Activated naive CD8-positive, alpha-beta T cell treated with anti-CD3 and anti-CD28 coated beads, Interleukin-2, amount 10 ng/mL, durations not matched to agents 7 days and 5 days (primary cell): ENCODE results near the gene PRDM16. TPM values are rescaled to one million over a fixed set of nuclear protein-coding genes. Genes with fewer than 3 reads are reported as not detected.
"Not testable (repeated sequence)": the region's sequence is repeated elsewhere in the genome, so short reads cannot be mapped to it uniquely, and the experiment has no call there.

Experiments
- ATAC-seq: fragments of 150-1000 bp; cut with Tn5 transposase; one replicate; pipeline ENCODE4 v1.10.0; 2021; ENCODE audit warnings: low read depth, moderate library complexity
- POLR2A ChIA-PET: fragments of 350-600 bp; sonication (Branson Sonifier 250); formaldehyde crosslinking; loops from one replicate; lab custom pipeline; 2021; ENCODE audit warnings: antibody characterized with exemption; lab: Charles Lee
- DNase-seq: peaks from one replicate; pipeline ENCODE4 v3.0.0; 2021
- H3K27ac Mint-ChIP-seq: one replicate; pipeline ENCODE4 v1.8.0; 2022; ENCODE audit warnings: mild to moderate bottlenecking, mixed read lengths
- H3K27me3 Mint-ChIP-seq: one replicate; pipeline ENCODE4 v1.8.0; 2022; ENCODE audit warnings: mild to moderate bottlenecking, moderate library complexity, mixed read lengths
- H3K36me3 Mint-ChIP-seq: one replicate; pipeline ENCODE4 v1.8.0; 2021; ENCODE audit warnings: mild to moderate bottlenecking, mixed read lengths
- H3K4me1 Mint-ChIP-seq: one replicate; pipeline ENCODE4 v1.8.0; 2021; ENCODE audit warnings: mixed read lengths
- H3K4me3 Mint-ChIP-seq: one replicate; pipeline ENCODE4 v1.8.0; 2022; ENCODE audit warnings: mild to moderate bottlenecking, moderate library complexity, mixed read lengths
- H3K9me3 Mint-ChIP-seq: one replicate; pipeline ENCODE4 v1.8.0; 2021; ENCODE audit warnings: mixed read lengths
- total RNA-seq, 2 experiments: library from RNA; stranded (reverse); gene quantifications; one replicate each; pipeline ENCODE4 v1.2.3, GENCODE V29; 2021

Gene PRDM16
- total RNA-seq, 2 experiments from 2014 or later: not detected

- Mint-ChIP-seq H3K27ac (no peak overlapping the region), H3K36me3 (no peaks in the 10 kb centered on the region), H3K4me1 (peaks cover 4% of the 10 kb centered on the region), H3K9me3 (no peaks in the 10 kb centered on the region), H3K27me3 (peaks cover 8% of the 10 kb centered on the region), H3K4me3 (no peak overlapping the region)
- POLR2A ChIA-PET: no interaction called here
- ATAC-seq (no peak), DNase-seq (no peak)
Observed at GRCh38 chr1:3082051-3082450, 13.0 kb downstream of the PRDM16 start.

DNA sequence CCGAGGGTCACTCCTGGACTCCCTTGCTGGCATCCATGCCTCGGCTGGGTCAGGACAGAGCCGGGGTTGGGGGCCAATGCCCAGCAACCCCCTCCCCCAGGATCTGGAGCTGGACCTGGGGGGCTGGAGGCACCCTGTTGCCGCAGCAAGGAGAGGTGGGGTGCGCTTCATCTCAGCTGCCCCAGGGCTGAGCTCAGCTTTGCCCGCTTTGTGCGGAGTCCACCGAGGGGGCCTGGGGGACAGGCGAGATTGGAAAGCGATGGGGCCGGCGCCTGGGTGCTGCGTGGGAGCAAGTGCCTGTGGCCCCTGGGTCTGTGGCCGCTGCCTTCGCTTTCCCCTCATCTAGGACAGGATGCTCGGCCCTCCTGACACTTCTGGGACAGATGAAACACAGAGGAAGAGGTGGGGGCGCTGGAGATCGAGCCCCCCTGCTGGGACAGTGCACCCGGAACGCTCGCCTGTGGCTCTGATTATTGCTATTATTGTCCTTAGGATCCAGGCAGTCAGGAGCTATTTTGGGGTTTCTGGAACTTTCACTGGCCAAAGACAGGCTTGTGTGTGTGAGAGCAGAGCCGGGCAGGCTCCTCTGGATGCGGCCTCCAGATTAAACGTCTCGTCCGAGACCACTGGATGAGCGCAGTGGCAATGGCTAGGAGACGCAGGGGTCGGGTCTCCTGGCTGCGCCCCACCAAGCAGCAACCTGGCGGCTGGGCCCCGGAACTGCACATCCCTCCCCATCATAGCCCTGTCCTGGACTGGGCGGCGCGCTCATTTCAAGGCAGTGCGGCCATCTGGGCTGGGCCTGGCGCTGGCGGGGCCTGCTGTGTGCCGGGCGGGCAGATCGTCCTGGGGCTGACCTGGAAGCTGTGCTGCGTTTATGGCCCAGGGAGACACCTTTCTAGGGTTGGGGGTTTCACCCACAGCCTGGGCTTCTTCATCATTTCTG lies 13.8 kb downstream of the PRDM16 start:
- POLR2A ChIA-PET: no interaction called here
- Mint-ChIP-seq H3K36me3 (no peaks in the 10 kb centered on the region), H3K27me3 (peaks cover 1% of the 10 kb centered on the region), H3K4me3 (no peak overlapping the region), H3K9me3 (no peaks in the 10 kb centered on the region), H3K27ac (no peak overlapping the region), H3K4me1 (peaks cover 4% of the 10 kb centered on the region)
- DNase-seq: no peak
- no peak for ATAC-seq

DNA sequence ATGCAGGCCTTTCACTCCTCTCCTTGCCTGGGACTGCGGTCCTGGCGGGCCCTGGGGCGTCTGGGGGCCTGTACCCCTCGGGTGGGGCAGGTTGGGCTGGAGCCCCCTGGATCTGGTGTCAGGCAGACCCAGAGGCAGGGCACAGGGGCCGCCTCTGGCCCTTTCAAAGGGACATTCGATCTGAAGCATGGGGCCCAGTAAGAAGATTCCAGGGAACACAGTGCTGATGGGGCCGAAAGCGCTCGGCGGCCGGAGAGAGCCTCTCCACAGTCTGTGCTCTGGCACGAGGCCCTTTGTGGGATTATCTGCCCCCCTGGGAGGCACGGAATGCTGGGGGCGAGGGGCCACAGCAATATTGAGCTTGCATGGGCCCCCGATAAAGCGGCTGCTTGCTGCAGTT lies 15.2 kb downstream of the PRDM16 start:
- no peak overlapping the region for H3K4me3 Mint-ChIP-seq
- no peaks in the 10 kb centered on the region for H3K27me3 Mint-ChIP-seq
- DNase-seq (no peak), ATAC-seq (no peak)
- no peaks in the 10 kb centered on the region for H3K36me3 Mint-ChIP-seq
- POLR2A ChIA-PET: no interaction called here
- no peaks in the 10 kb centered on the region for H3K4me1 Mint-ChIP-seq
- no peaks in the 10 kb centered on the region for H3K9me3 Mint-ChIP-seq
- H3K27ac Mint-ChIP-seq: no peak overlapping the region

GRCh38 chr1:3084726-3085125 lies 15.7 kb downstream of the PRDM16 start:
- Mint-ChIP-seq H3K4me1 (no peaks in the 10 kb centered on the region), H3K27me3 (no peaks in the 10 kb centered on the region), H3K4me3 (no peak overlapping the region), H3K36me3 (no peaks in the 10 kb centered on the region), H3K9me3 (no peaks in the 10 kb centered on the region), H3K27ac (no peak overlapping the region)
- POLR2A ChIA-PET: no interaction called here
- ATAC-seq (no peak), DNase-seq (no peak)

- H3K36me3 Mint-ChIP-seq: no peaks in the 10 kb centered on the region
Observed at GRCh38 chr1:3085721-3086120, 16.7 kb downstream of the PRDM16 start.

GRCh38 chr1:3086272-3086974 lies 17.4 kb downstream of the PRDM16 start:
- ATAC-seq (no peak), DNase-seq (no peak)
- no peak overlapping the region for H3K4me3 Mint-ChIP-seq
- POLR2A ChIA-PET: no interaction called here
- no peak overlapping the region for H3K27ac Mint-ChIP-seq
- H3K27me3 Mint-ChIP-seq: no peaks in the 10 kb centered on the region
- H3K9me3 Mint-ChIP-seq: no peaks in the 10 kb centered on the region
- H3K36me3 Mint-ChIP-seq: no peaks in the 10 kb centered on the region
- H3K4me1 Mint-ChIP-seq: no peaks in the 10 kb centered on the region

More at GRCh38 chr1:3085721-3086120, 16.7 kb downstream of the PRDM16 start:
- POLR2A ChIA-PET: no interaction called here
- Mint-ChIP-seq H3K27ac (no peak overlapping the region), H3K9me3 (no peaks in the 10 kb centered on the region), H3K4me3 (no peak overlapping the region), H3K4me1 (no peaks in the 10 kb centered on the region), H3K27me3 (no peaks in the 10 kb centered on the region)
- no peak for DNase-seq
- ATAC-seq: no peak

GRCh38 chr1:3087049-3087448 lies 18.0 kb downstream of the PRDM16 start:
- ATAC-seq: no peak
- H3K36me3 Mint-ChIP-seq: no peaks in the 10 kb centered on the region
- no peaks in the 10 kb centered on the region for H3K4me1 Mint-ChIP-seq
- DNase-seq: no peak
- POLR2A ChIA-PET: no interaction called here
- H3K4me3 Mint-ChIP-seq: no peak overlapping the region
- no peak overlapping the region for H3K27ac Mint-ChIP-seq
- no peaks in the 10 kb centered on the region for H3K27me3 Mint-ChIP-seq
- no peaks in the 10 kb centered on the region for H3K9me3 Mint-ChIP-seq

- ATAC-seq, H3K27me3 Mint-ChIP-seq, H3K4me1 Mint-ChIP-seq, DNase-seq, H3K9me3 Mint-ChIP-seq, H3K4me3 Mint-ChIP-seq, H3K27ac Mint-ChIP-seq, POLR2A ChIA-PET, H3K36me3 Mint-ChIP-seq: not testable (repeated sequence)
Observed at GRCh38 chr1:3087946-3088668, 19.1 kb downstream of the PRDM16 start.

DNA sequence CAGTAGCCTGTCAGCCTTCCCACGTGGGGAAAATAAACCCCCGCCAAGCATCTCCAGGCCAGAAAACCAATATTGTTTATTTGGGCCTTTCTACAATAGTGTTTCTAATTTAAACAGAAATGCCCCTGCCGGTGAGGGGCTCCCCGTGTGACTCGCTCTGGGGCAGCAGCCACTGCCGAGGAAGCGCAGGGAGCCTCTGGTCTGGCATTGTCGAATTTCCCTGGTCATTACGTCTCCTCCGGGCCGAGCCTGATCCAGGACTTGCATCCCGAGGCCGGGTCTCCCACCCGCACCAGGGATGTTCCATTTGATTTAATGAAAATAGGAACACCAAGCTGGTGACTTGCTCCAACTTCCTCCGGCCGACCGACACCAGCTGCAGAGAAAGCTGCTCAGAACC lies 20.5 kb downstream of the PRDM16 start:
- Mint-ChIP-seq H3K4me1 (no peaks in the 10 kb centered on the region), H3K27me3 (peaks cover 2% of the 10 kb centered on the region), H3K9me3 (no peaks in the 10 kb centered on the region), H3K36me3 (no peaks in the 10 kb centered on the region), H3K27ac (no peak overlapping the region), H3K4me3 (no peak overlapping the region)
- POLR2A ChIA-PET: no interaction called here
- DNase-seq (no peak), ATAC-seq (no peak)

DNA sequence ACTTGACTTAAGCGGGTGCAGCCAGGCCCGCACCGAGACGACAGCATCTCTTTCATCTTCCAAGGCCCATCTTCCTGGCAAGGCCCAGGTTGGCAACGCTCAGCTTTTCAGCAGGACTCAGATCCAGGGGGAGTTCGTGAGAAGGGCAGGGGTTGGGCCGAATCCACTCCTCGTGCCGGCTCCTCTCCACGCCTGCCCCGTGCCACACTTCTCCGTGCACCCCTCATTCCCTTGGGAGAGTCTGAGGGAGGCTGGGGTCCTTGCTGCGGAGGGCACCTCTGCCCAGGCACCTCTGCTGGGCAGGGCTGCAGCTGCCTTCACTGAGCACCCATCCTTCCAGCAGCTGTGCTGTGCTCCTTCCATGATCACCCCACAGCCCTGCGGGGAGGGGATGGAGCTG lies 22.3 kb downstream of the PRDM16 start:
- Mint-ChIP-seq H3K4me1 (no peaks in the 10 kb centered on the region), H3K9me3 (no peaks in the 10 kb centered on the region), H3K4me3 (no peak overlapping the region), H3K27ac (no peak overlapping the region), H3K36me3 (no peaks in the 10 kb centered on the region), H3K27me3 (peaks cover 4% of the 10 kb centered on the region)
- POLR2A ChIA-PET: no interaction called here
- ATAC-seq (no peak), DNase-seq (no peak)

DNA sequence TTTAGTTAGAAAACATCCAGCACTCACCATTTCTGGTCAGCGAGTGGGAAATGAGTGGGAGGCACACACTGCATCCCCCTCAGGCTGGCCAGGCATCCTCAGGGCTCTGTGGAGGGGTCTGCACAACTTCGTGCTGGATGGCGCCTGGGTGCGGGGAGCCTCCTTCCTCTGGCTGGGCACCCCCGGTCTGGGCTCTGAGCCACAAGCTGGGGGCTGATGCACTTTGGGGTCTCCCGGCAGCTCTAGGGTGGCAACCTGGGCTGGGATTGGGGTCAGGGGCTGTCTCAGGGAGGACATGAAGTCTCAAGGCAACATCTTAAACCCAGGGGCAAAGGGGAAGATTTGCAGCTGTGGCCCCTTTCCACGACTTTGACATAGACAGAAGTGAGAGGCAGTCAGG lies 23.5 kb downstream of the PRDM16 start:
- POLR2A ChIA-PET: no interaction called here
- no peak for ATAC-seq
- H3K27me3 Mint-ChIP-seq: peaks cover 4% of the 10 kb centered on the region

GRCh38 chr1:3093898-3094626 lies 25.1 kb downstream of the PRDM16 start:
- H3K4me3 Mint-ChIP-seq: no peak overlapping the region
- no peaks in the 10 kb centered on the region for H3K36me3 Mint-ChIP-seq
- DNase-seq: no peak
- H3K27me3 Mint-ChIP-seq: peaks cover 4% of the 10 kb centered on the region
- H3K9me3 Mint-ChIP-seq: no peaks in the 10 kb centered on the region
- H3K27ac Mint-ChIP-seq: no peak overlapping the region
- POLR2A ChIA-PET: no interaction called here
- no peak for ATAC-seq
- no peaks in the 10 kb centered on the region for H3K4me1 Mint-ChIP-seq

More for the DNA sequence above, 23.5 kb downstream of the PRDM16 start:
- Mint-ChIP-seq H3K4me3 (no peak overlapping the region), H3K27ac (no peak overlapping the region), H3K36me3 (no peaks in the 10 kb centered on the region), H3K9me3 (no peaks in the 10 kb centered on the region), H3K4me1 (no peaks in the 10 kb centered on the region)
- DNase-seq: no peak
